B cell (primary cell): Measurements from ENCODE around the gene LRCH1. TPM values are rescaled to one million over a fixed set of nuclear protein-coding genes. Genes with fewer than 3 reads are reported as not detected.

ENCODE experiments used
- ATAC-seq: fragments of 200-7000 bp; cut with Tn5 transposase; one replicate; pipeline ENCODE4 v1.10.0; 2021; ENCODE audit warnings: low read depth, mild to moderate bottlenecking, moderate number of reproducible peaks, moderate library complexity
- CTCF ChIA-PET: fragments of 350-600 bp; sonication (Branson Sonifier 250); formaldehyde crosslinking; loops from one replicate; lab custom pipeline; 2021; ENCODE audit warnings: antibody characterized with exemption, inconsistent platforms; lab: Charles Lee
- POLR2A ChIA-PET: fragments of 350-600 bp; sonication (Branson Sonifier 250); formaldehyde crosslinking; loops from one replicate; lab custom pipeline; 2021; ENCODE audit warnings: antibody characterized with exemption; lab: Charles Lee
- DNase-seq: peaks from one replicate; pipeline ENCODE4 v3.0.0; 2013
- H2AFZ ChIP-seq: 2 replicates; pipeline ENCODE4 v1.6.1; 2012; ENCODE audit warnings: mild to moderate bottlenecking, low read depth, low read length; ENCODE audit not compliant: insufficient read depth, poor library complexity, severe bottlenecking
- H3K27ac ChIP-seq, 2 donors: 1 replicate in 1 of 2; 2 replicates in 1 of 2; pipeline ENCODE4 v1.5.1; 2012 to 2013; ENCODE audit warnings: low read length in 2 of 2, mild to moderate bottlenecking in 2 of 2, moderate library complexity in 1 of 2
- H3K27me3 ChIP-seq, 4 experiments: fragments of 200-600 bp in 1 of 4; sonication (generic) in 1 of 4; replicated peaks in 1 of 4; 1 replicate in 2 of 4; 2 replicates in 2 of 4; pipeline versions ENCODE4 v1.6.1 to v1.7.0; 2013 to 2016; ENCODE audit warnings: low read length in 3 of 4, mild to moderate bottlenecking in 2 of 4, mixed read lengths in 1 of 4, moderate library complexity in 1 of 4; ENCODE audit not compliant: insufficient read depth in 4 of 4, control insufficient read depth in 3 of 4; ENCODE audit errors: control extremely low read depth in 1 of 4
- H3K36me3 ChIP-seq, 2 experiments: replicated peaks in 1 of 2; 1 replicate in 1 of 2; 2 replicates in 1 of 2; pipeline versions ENCODE4 v1.6.1 to v1.7.1; 2013; ENCODE audit warnings: low read length in 1 of 2; ENCODE audit not compliant: insufficient read depth in 2 of 2, control insufficient read depth in 1 of 2; ENCODE audit errors: control extremely low read depth in 1 of 2, extremely low read depth in 1 of 2
- H3K4me1 ChIP-seq, 2 donors: fragments of 200-600 bp in 1 of 2; sonication (generic) in 1 of 2; 1 replicate in 1 of 2; 2 replicates in 1 of 2; pipeline versions ENCODE4 v1.5.1 to v1.6.1; 2013 to 2017; ENCODE audit warnings: low read length in 2 of 2; ENCODE audit not compliant: control insufficient read depth in 2 of 2, insufficient read depth in 2 of 2
- H3K4me2 ChIP-seq: replicated peaks from 2 replicates; pipeline ENCODE3; 2012; ENCODE audit warnings: mild to moderate bottlenecking, low read depth, low read length; ENCODE audit not compliant: poor library complexity, severe bottlenecking
- H3K4me3 ChIP-seq, 5 experiments: fragments of 200-600 bp in 1 of 5; sonication (generic) in 1 of 5; 1 replicate in 3 of 5; 2 replicates in 2 of 5; pipeline versions ENCODE4 v1.5.1 to v1.7.0; 2011 to 2016; ENCODE audit warnings: low read length in 4 of 5, mild to moderate bottlenecking in 4 of 5, low read depth in 2 of 5, control low read depth in 1 of 5, moderate library complexity in 1 of 5; ENCODE audit not compliant: insufficient read depth in 1 of 5; ENCODE audit errors: control extremely low read depth in 1 of 5, extremely low read depth in 1 of 5
- H3K79me2 ChIP-seq: fragments of 200-600 bp; sonication (generic); one replicate; pipeline ENCODE4 v1.6.0; 2016; ENCODE audit warnings: low read length; ENCODE audit not compliant: control insufficient read depth, insufficient read depth
- H3K9ac ChIP-seq: fragments of 200-600 bp; sonication (generic); 2 replicates; pipeline ENCODE4 v1.6.1; 2017; ENCODE audit warnings: mild to moderate bottlenecking, low read length, moderate library complexity
- H3K9me3 ChIP-seq, 3 donors: one replicate each; pipeline versions ENCODE4 v1.6.1 to v1.7.1; 2013; ENCODE audit warnings: low read length in 2 of 3; ENCODE audit not compliant: control insufficient read depth in 2 of 3, insufficient read depth in 1 of 3; ENCODE audit errors: control extremely low read depth in 1 of 3
- H4K20me1 ChIP-seq: 2 replicates; pipeline ENCODE4 v1.6.0; 2012; ENCODE audit warnings: mild to moderate bottlenecking, low read length; ENCODE audit not compliant: insufficient read depth, control insufficient read depth, poor library complexity, severe bottlenecking
- H3K27ac Mint-ChIP-seq: one replicate; pipeline ENCODE4 v1.8.0; 2021; ENCODE audit warnings: mixed read lengths
- H3K27me3 Mint-ChIP-seq: one replicate; pipeline ENCODE4 v1.8.0; 2021; ENCODE audit warnings: mixed read lengths
- H3K4me1 Mint-ChIP-seq: one replicate; pipeline ENCODE4 v1.8.0; 2021; ENCODE audit warnings: mixed read lengths
- H3K4me3 Mint-ChIP-seq: one replicate; pipeline ENCODE4 v1.8.0; 2021; ENCODE audit warnings: mixed read lengths
- H3K9me3 Mint-ChIP-seq: one replicate; pipeline ENCODE4 v1.8.0; 2022; ENCODE audit warnings: mixed read lengths; ENCODE audit not compliant: insufficient read depth
- CTCF ChIP-seq: fragments of 200-600 bp; IDR thresholded peaks from one replicate; pipeline ENCODE4 v1.8.0; 2022; ENCODE audit warnings: antibody characterized with exemption, mild to moderate bottlenecking
- EZH2 ChIP-seq: IDR thresholded peaks from 2 replicates; pipeline ENCODE4 v1.6.1; 2012; ENCODE audit warnings: borderline replicate concordance, low read depth, mild to moderate bottlenecking, moderate library complexity, low read length; ENCODE audit not compliant: insufficient read depth, poor library complexity, severe bottlenecking
- WGBS: methylation state at CpG from one replicate; pipeline ENCODE4 v1.1.5; 2013; ENCODE audit warnings: missing lambda C conversion rate; ENCODE audit not compliant: insufficient coverage; 5-methylcytosine and 5-hydroxymethylcytosine counted together
- intact Hi-C: fragments of 100-400 bp; cut with micrococcal nuclease; formaldehyde crosslinking; loops from one replicate; pipeline ENCODE4 v1.10.0; 2022
- polyA plus RNA-seq: library from polyadenylated mRNA; depleted of rRNA; stranded (reverse); fragments of >200 nt; gene quantifications from 2 replicates; pipeline ENCODE4 v1.2.3, GENCODE V29; 2012
- total RNA-seq, 2 donors: library from RNA; stranded (reverse); fragments of 120-200 nt in 1 of 2; gene quantifications; 1 replicate in 1 of 2; 2 replicates in 1 of 2; pipeline versions ENCODE4 v1.2.3 to v1.2.4, GENCODE V29; 2013 to 2022

Gene LRCH1
- total and polyA plus RNA-seq, 2 donors (not counting 1 experiment from before 2014, with no cell fraction given), result 13.0 to 50.3 TPM

GRCh38 chr13:46541210-46541609 is 11.8 kb upstream of the LRCH1 start:
- POLR2A ChIA-PET, result no interaction called here

DNA sequence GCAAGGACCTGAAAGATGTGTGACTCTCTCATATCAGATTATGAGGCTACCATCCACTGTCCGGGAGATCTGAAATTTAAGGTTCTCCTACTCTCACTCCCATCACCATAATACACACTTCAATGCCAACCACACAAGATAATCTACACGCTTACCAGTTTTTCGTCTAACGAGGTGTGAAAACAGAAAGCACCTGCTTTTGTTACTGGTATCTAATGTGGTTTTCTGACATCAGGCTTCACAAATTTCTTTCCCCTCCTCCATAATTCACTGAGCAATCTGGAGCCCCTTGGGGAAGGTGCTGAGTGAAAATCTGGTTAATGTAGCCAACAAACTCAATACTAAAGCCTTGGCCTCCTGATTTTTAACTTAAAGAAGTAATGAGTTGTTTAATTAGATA is 10.1 kb upstream of the LRCH1 start:
- Histone ChIP-seq H3K27me3 (no peaks in the 10 kb centered on the region), H3K9me3 (no peaks in the 10 kb centered on the region), H3K79me2 (no peaks in the 10 kb centered on the region), H3K36me3 (no peaks in the 10 kb centered on the region), H3K4me1 (no peaks in the 10 kb centered on the region), H3K4me2 (no peak overlapping the region), H3K4me3 (no peak overlapping the region), H2AFZ (no peak overlapping the region), H3K9ac (no peak overlapping the region), H4K20me1 (no peaks in the 10 kb centered on the region), H3K27ac (no peak overlapping the region)
- ATAC-seq, result no peak
- no peaks in the 10 kb centered on the region for H3K9me3 Mint-ChIP-seq
- intact Hi-C loops, result no loop called here
- peaks cover 4% of the 10 kb centered on the region for H3K4me1 Mint-ChIP-seq
- 20% methylated on average over 1 of the region's 4 CpGs for whole genome bisulfite sequencing
- POLR2A ChIA-PET, result no interaction called here
- CTCF ChIA-PET, result interaction anchor here (2.3 kb wide), 1 partner anchor 9 kb away, joined by 11 read pairs; no protein-coding TSS in a partner anchor
- TF ChIP-seq CTCF, result no peak
- no peak for TF ChIP-seq EZH2
- H3K27ac Mint-ChIP-seq, result no peak overlapping the region
- H3K4me3 Mint-ChIP-seq, result no peak overlapping the region
- DNase-seq, result no peak
- H3K27me3 Mint-ChIP-seq, result peaks cover 2% of the 10 kb centered on the region

More at GRCh38 chr13:46541210-46541609, 11.8 kb upstream of the LRCH1 start:
- Histone ChIP-seq H4K20me1 (no peaks in the 10 kb centered on the region), H3K9ac (no peak overlapping the region), H3K4me3 (no peak overlapping the region), H3K4me1 (no peaks in the 10 kb centered on the region), H3K4me2 (no peak overlapping the region), H3K79me2 (no peaks in the 10 kb centered on the region), H3K9me3 (no peaks in the 10 kb centered on the region), H3K36me3 (no peaks in the 10 kb centered on the region), H2AFZ (no peak overlapping the region), H3K27me3 (no peaks in the 10 kb centered on the region), H3K27ac (no peak overlapping the region)
- Mint-ChIP-seq H3K4me1 (peaks cover 4% of the 10 kb centered on the region), H3K27me3 (peaks cover 2% of the 10 kb centered on the region), H3K27ac (no peak overlapping the region), H3K4me3 (no peak overlapping the region), H3K9me3 (no peaks in the 10 kb centered on the region)
- CTCF ChIA-PET, result interaction anchor here (2.3 kb wide), 1 partner anchor 10 kb away, joined by 11 read pairs; no protein-coding TSS in a partner anchor
- ATAC-seq (no peak), DNase-seq (no peak)
- TF ChIP-seq CTCF (no peak), EZH2 (no peak)
- WGBS, result no CpG with 5 or more reads among the region's 4 CpGs
- intact Hi-C loops, result no loop called here
